Embryonic facial prominence (tissue), 1 donor: ENCODE data around the gene CADPS.

Experiments used
- DNase-seq: peaks from one replicate; pipeline ENCODE4 v3.0.0-alpha.2; 2016; ENCODE audit errors: extremely low spot score

The CADPS gene

GRCh38 chr3:62749657-62750056 lies 125.6 kb downstream of the CADPS start:
- DNase-seq, result no peak

- DNase-seq, result no peak
Observed at GRCh38 chr3:62749130-62749529, 126.1 kb downstream of the CADPS start.

DNA sequence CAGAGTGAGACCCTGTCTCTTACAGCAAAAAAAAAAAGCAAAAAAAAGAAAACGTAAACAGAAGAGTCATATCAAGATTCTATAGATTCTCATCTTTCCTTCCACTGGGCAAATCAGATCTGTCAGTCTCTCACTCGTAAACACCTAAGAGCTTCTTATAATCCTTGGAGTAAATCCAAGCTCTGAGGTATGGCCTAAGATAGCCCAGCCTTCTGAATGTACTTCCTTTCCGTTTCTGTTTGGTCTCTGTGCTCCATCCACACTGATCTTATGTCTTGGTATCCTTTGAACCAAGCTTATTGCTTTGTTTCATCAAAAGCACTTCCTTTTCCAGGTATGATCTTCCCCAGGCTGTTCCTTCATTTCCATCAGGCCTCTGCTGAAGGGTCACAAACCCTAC lies 137.8 kb downstream of the CADPS start:
- DNase-seq, result no peak

- DNase-seq, result no peak
Observed at GRCh38 chr3:62735510-62735909, 139.7 kb downstream of the CADPS start.

DNA sequence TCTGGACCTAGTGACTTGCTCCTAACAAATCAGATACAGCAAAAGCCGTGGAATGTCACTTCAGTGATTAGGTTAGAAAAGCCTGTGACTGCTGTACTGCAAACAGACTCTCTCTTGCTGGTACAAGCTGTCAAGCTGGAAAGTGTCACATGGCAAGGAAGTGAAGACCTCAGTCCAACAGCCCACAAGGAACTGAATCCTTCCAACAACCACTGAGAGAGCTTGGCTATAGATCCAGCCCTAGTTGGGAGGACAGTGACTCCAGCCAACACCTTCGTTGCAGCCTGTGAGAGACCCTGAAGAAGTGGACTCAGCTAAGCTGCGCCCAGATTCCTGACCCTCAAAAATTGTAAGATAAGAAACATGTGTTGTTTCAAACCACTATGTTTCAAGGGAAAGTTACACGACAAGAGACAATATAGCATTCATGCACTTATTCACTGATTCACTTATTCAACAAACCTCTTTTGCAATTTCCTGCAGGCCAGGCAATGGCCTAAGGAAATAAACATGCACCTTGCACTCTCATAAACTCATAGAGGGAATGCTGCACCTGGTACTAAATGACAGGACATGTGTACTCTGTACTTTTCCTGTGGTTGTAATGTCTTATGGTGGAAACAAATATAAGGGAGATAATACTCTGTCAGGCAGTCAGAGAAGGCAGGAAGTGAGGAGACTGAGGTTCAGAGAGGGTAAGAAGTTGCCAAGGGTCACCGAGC lies 142.9 kb downstream of the CADPS start:
- no peak for DNase-seq

GRCh38 chr3:62727981-62728380 lies 147.2 kb downstream of the CADPS start:
- DNase-seq, result no peak

- DNase-seq, result no peak
Observed at GRCh38 chr3:62727536-62727935, 147.7 kb downstream of the CADPS start.

DNA sequence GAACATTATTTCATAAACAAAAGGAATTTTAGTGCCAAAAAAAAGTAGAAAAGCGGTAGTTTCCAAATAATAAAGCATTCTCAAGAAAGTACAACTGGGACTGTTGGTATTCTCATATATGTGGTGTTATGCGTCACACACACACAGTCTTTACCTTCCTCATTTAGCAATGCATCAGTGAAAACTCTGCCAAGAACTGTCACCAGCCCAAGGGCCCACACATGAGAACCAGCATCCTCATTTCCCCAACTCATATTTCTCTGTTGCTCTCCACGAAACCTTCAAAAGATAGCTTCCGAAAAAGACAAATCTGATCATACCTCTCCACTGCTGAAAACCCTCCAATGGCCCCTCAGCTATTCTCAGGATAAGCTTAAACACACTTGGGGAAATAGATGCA lies 150.7 kb downstream of the CADPS start:
- DNase-seq, result no peak

DNA sequence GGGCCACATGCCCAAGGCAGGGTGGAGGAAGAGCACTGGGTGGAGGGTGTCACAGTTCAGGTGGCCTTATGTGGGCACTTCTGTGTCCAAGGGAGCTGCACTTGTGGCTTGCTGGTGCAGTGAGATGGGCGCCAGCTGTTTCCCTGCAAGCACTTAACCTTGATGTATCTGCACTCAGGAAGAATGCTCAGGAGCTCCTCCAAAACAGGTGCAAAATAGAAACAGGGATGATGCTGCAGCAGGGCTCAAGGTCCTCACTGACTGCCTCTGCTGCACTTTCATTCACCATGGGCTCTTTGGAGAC lies 151.3 kb downstream of the CADPS start:
- DNase-seq, result no peak

DNA sequence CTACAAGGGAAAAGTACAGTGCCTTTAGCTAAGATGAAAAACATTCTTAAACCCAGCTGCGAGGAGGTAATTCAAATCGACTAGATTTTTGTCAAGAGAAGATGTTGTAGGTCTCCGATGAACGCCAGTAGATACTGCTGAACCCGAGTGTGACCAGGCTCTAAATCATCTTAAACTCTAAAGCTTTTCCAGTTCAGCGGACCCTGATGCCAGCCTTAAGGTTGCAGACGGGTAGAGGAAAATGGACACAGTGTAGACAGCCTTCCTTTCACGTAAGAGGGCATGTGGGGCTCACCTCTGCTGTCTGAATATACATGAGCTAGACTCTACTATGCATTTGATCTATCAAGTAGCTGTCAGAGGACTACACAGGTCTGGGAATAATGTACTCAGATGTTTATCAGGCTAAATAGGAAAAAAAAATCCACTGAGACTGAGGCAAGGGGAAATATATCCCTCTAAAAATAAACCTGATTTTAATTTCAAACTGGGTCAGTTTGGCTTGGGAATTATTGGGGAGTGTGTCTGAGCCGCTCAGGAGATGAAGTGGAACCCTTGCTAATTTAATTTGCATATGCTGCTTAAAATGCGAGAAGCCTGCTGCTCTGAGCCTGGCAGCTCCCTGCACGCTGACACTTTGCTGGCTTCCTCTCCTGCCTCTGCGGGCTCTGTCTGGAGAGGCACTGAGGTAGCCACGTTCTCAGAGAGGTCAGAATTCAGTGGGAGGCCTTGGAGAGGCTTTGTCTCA lies 151.9 kb downstream of the CADPS start:
- no peak for DNase-seq

DNA sequence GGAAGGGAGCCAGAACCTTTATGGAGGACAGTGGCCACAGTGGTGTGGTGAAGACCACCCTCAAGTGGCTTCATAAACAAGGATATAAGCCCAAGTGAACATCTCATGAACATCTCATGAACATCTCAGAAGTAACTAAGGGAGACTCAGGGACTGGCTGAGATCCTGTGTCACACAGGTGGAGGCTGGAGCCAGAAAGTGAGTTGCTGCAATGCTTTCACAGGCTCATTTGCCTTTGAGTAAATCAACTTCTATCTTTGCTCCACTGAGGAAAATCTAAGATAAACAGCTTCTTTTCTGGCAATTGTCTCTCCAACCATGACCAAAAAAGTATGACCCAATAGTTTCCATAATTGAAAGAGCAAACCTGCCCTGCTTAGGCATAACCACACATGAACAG lies 152.9 kb downstream of the CADPS start:
- no peak for DNase-seq

DNA sequence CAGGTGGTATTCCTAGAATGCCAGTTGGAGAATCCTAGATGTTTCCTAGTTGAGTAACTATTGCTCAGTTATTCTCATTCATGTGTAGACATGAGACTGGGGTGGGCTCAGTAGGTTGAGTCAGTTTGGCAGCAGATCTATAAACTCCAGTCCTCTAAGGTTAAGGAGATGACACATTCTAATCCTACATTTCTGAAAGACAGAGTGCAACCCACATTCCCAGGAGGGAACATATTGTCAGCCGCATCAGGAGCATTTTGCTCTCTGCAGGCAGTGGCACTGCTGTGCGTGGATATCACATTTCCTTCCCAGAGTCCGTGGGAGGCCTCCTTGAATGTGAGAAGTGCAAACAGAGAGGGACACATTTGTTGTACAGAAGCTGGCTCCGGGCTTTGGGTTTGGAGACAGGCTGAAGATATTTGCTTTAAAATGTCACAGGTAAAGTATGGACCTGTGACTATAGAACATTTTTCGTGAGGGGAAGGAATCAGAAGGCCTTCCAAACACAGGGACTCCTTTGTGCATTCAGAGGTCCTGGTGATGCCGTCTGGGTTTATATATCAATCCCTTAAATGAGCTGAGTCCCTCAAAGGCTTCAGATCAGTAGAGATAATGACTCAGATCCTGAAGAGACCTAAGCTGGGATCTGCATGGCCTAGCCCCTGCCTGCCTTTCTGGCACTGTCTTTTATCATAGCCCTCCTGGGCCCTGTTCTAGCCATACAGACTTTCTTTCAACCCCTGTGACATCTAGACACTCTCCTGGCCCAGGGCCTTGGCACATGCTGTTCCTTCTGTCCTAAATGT lies 156.5 kb downstream of the CADPS start:
- no peak for DNase-seq

GRCh38 chr3:62718011-62718410 lies 157.2 kb downstream of the CADPS start:
- DNase-seq, result no peak

DNA sequence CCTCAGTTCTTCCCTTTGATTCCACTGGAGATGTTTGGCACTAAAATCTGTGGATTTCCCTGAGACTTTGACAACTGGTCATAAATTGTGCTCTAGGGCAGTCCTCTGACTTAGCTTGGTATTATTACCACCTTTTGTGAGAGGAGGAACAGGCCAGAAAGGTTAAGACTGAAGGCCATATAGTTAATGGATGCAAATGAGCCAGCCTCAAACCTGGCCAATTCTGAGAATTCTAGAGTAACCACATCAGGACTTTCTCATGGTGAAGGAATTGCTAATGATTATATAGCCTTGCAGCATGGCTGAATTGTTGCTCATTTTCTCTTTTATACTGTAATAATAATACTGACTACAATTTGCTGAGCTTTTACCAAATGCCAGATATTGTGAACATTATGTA lies 162.5 kb downstream of the CADPS start:
- DNase-seq, result no peak

- DNase-seq, result no peak
Observed at GRCh38 chr3:62710751-62711150, 164.5 kb downstream of the CADPS start.

DNA sequence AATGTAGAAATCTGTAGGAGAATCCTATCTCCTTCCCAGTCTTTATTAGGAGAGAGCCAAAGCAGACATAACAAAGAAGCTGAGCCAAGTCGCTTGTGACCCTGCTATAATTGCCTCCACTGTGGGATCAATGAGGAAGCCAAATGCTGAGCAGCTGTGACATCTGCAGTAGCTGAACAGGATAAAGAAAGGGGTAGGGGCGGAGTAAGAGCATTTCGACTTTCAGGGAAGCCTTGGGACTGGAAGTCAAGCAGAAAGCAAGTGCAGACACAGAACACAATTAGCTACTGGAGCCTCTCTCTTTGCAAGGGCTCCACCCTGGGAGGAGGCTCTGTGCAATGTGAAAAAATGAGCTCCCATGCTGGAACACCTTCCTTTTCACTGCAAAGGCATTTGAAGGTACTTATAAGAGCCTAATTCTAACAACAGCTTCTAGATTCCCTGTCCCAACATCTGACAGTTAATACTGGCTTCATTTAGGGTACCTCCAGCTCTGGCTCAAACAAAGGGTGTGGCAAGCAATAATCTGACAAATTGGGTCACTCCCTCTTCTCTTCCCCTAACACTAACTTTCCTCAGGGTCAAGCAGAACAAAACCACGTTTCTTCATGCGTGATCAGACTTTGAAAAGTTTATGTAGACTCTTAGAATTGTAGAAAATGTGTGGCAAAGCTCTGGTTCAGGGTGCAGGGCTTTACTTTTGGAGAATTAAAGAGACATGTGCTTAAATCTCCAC lies 166.4 kb downstream of the CADPS start:
- DNase-seq, result peak; percentile 16

DNA sequence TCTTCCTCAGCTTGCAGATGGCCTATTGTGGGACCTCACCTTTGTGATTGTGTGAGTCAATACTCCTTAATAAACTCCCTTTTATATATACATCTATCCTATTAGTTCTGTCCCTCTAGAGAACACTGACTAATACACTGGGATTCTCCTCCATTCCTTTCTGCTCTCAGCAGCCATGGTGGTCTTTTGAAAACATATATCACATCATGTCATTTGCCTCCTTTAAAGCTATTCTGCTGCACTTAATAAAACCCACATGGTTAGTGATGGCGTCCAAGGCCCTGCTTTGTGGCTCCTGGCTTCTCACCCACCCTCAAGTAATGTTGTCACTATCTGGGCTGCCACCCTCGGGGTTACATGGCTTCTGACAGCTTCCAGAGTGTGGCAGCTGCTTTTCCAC lies 169.5 kb downstream of the CADPS start:
- DNase-seq, result no peak

- DNase-seq, result no peak
Observed at GRCh38 chr3:62703451-62704167, 171.6 kb downstream of the CADPS start.

GRCh38 chr3:62700357-62700756 lies 174.9 kb downstream of the CADPS start:
- DNase-seq, result no peak

GRCh38 chr3:62699728-62700127 lies 175.5 kb downstream of the CADPS start:
- no peak for DNase-seq

GRCh38 chr3:62696011-62696410 lies 179.2 kb downstream of the CADPS start:
- no peak for DNase-seq
